GM10266 (cell line): ENCODE measurements around the gene BARHL1.

Source experiments
- DNase-seq: peaks from one replicate; pipeline ENCODE4 v3.0.0; 2012; ENCODE audit errors: extremely low spot score
- TF ChIP-seq, protein P1 (sequence below): IDR thresholded peaks from 2 replicates; pipeline ENCODE4 v1.5.1; 2012; ENCODE audit warnings: mild to moderate bottlenecking, low read depth; ENCODE audit not compliant: control insufficient read depth, insufficient read depth; ENCODE audit errors: missing control alignments

Gene BARHL1

DNA sequence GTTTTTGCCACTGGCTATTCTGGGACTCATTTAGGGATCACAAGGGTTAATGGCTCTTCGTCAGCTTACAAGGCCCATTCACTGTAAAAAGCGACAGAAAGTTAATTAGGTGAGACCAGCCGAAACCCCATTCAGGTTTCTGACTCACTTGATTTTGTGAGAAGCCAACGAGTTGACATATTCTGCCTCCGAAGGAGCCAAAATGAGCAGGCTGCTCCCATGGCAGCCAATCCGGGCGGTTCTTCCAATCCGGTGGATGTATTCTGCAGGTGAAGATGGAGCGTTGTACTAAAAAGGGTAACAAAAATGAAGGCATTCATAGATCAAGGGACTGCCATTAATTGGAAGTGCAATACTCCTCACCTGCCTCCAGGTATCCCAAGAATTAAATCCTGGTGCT lies 47.7 kb downstream of the BARHL1 start:
- no peak for DNase-seq
- TF ChIP-seq, protein P1, sequence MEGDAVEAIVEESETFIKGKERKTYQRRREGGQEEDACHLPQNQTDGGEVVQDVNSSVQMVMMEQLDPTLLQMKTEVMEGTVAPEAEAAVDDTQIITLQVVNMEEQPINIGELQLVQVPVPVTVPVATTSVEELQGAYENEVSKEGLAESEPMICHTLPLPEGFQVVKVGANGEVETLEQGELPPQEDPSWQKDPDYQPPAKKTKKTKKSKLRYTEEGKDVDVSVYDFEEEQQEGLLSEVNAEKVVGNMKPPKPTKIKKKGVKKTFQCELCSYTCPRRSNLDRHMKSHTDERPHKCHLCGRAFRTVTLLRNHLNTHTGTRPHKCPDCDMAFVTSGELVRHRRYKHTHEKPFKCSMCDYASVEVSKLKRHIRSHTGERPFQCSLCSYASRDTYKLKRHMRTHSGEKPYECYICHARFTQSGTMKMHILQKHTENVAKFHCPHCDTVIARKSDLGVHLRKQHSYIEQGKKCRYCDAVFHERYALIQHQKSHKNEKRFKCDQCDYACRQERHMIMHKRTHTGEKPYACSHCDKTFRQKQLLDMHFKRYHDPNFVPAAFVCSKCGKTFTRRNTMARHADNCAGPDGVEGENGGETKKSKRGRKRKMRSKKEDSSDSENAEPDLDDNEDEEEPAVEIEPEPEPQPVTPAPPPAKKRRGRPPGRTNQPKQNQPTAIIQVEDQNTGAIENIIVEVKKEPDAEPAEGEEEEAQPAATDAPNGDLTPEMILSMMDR = no peak

DNA sequence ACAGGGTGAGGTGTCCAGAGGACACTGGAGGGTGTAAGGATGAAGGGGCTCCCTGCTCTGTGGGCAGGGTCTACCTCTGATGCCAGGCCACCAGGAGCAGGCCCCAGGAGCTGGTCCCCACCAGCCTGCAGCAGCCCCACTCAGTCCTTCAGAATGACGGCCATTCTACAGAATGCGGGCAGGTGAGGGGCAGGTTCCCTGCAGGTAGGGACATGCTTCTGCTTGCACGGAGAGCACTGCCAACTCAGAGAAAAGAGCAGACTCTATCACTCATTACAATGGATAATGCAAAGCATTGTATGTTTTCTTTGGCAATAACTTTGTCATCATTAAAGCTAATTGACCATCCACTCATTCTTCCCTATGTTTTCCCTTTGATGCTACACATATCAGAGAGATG lies 48.4 kb downstream of the BARHL1 start:
- DNase-seq = no peak
- TF ChIP-seq, protein P1 = no peak

DNA sequence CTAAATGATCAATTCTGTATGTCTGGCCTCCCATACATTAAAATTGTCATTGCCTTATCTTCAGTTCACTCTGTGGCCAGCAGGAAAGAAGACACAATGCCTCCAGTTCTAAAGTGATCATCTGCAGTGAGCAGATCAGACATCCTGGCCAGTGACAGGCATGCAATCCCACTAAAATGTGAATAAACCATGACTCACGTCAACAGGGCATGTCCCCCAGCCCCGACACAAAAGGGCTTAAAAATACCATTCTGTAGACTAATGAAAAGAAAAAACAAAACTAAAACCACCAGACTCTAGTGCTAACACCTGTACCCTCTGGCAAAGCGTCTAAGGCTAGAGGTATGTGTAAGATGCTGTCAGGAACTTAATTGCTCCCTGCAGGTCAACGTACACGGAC lies 48.9 kb downstream of the BARHL1 start:
- TF ChIP-seq, protein P1 = no peak
- DNase-seq = no peak

DNA sequence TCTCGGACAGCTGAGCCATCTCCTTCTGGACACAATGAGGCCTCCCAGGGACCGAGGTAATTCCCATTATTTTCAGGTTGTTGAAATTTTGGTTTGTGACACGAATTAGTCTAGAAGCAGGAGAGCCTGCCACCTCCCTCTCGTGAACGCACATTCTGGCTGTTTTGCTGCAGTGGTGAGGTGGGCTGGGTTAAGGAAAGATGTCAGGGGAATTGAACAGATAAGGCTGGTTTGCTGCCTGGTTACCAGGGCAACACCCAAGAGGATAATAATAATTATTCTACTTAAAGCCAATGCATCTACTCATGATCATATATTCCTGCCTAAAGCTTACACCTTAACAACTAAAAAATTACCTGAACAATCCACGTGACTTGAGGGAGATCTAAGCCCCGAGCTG lies 49.3 kb downstream of the BARHL1 start:
- TF ChIP-seq, protein P1 = no peak
- no peak for DNase-seq

DNA sequence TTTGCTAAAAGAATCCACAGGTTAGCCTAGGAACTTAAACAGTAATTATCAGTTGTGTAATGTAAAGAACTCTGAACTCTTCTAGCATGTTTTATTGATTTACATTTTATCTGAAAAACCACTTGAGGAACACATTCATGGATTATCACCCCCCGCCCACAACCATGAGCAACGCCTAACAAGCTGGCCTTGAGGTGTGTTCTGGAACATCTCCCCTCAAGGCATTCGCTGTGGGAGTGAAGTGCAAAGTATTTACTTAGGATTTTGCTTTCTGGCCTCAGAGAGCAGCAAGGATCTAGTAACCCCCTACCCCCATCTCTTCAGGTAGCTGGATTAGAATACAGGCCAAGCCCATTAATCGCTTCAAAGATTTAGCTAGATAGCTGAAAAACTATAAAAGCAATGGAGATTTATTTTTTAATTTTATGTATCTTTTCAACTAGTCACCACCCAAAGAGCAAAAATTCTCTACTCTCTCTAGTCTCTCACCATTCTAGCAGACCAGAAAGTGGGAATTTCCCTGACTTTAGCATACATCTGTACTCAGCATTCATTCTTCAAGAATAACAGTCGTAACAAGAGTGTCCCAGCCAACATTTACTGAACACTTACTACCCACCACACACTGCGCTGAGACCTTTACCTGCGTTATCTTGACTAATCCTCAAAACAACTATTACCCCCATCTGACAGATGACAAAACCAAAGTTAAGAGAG lies 50.2 kb downstream of the BARHL1 start:
- DNase-seq = no peak
- TF ChIP-seq, protein P1 = no peak

DNA sequence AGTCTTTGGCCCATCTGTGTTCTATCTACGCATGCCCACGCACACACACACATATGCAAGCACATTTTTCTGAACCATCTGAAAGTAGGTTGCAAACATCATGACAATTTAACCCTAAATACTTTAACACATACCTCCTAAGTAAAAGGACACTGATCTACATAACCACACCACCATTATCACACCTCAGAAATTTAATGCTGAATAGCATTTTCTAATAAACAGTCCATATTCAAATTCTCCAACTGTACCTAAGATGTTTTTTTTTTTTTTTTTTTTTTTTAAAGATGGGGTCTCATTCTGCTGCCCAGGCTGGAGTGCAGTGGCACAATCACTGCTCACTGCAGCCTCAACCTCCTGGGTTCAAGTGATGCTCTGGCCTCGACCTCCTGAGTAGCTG lies 51.9 kb downstream of the BARHL1 start:
- DNase-seq = no peak
- TF ChIP-seq, protein P1 = no peak

DNA sequence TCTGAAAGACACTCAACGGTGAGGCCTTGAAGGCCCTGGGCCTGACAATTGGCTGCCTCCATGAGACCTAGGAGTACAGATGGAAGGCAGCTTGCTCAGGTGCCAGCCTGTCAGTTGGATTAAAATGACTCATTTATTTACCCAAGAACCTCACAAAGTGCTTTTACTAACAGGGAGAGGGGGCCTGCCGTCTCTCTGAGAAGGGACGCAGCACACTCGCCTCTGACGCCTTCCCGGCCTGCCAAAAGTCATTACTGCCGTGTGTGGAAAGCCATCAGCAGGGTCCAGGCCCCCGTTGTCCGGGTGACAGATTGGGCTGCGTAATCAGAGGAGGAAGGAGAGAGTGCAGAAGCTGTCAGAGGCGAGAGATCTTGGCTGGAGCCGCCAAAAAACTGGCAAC lies 54.9 kb downstream of the BARHL1 start:
- DNase-seq = no peak
- TF ChIP-seq, protein P1 = no peak
